HepG2 (cell line): ENCODE measurements around the gene TSHZ2. TPM values are rescaled to one million over a fixed set of nuclear protein-coding genes. Genes with fewer than 3 reads are reported as not detected.

Experiments used
- ATAC-seq: fragments of 200-7000 bp; cut with Tn5 transposase; 3 replicates; pipeline ENCODE4 v1.9.1; 2020; ENCODE audit warnings: mild to moderate bottlenecking, moderate library complexity
- BruUV-seq: library from RNA; stranded (reverse); fragments of 400-500 nt; replicated peaks from 2 replicates; lab custom pipeline; 2021; lab: Mats Ljungman, UMichigan
- CTCF ChIA-PET: fragments of 300-600 bp; formaldehyde crosslinking; extraction: SDS; loops from one replicate; lab custom pipeline; 2021; ENCODE audit warnings: low total read pairs, inconsistent platforms, low intra/inter-chr PET ratio; lab: Yijun Ruan, JAX
- POLR2A ChIA-PET: fragments of 350-600 bp; sonication (Branson Sonifier 250); formaldehyde crosslinking; loops from one replicate; lab custom pipeline; 2020; ENCODE audit warnings: antibody characterized with exemption, inconsistent platforms; lab: Yijun Ruan, JAX
- DNase-seq: peaks from one replicate; pipeline ENCODE4 v3.0.0-alpha.2; 2015; ENCODE audit warnings: low spot score
- FAIRE-seq: peaks from 3 replicates; lab custom pipeline; 2011; peaks lifted over from hg19 to GRCh38; lab: Jason Lieb, UNC
- H2AFZ ChIP-seq: one replicate; pipeline ENCODE4 v1.6.1; 2011; ENCODE audit warnings: low read length, inconsistent platforms
- H3K27ac ChIP-seq: fragments of 300-600 bp; 3 replicates; pipeline ENCODE4 v1.8.0; 2011; ENCODE audit warnings: mixed run types, mild to moderate bottlenecking, mixed read lengths, low read length, inconsistent platforms; ENCODE audit not compliant: insufficient read depth; ENCODE audit errors: extremely low read length
- H3K27me3 ChIP-seq, 2 experiments: fragments of 200-600 bp in 1 of 2; 2 replicates in 1 of 2; 3 replicates in 1 of 2; pipeline versions ENCODE4 v1.6.0 to v1.8.0; 2011; ENCODE audit warnings: low read length in 2 of 2, mild to moderate bottlenecking in 2 of 2, moderate library complexity in 2 of 2, inconsistent platforms in 1 of 2; ENCODE audit not compliant: insufficient read depth in 2 of 2, control insufficient read depth in 1 of 2
- H3K36me3 ChIP-seq, 2 experiments: fragments of 200-600 bp in 1 of 2; replicated peaks in 1 of 2; 2 replicates in 1 of 2; 3 replicates in 1 of 2; pipeline versions ENCODE4 v1.5.1 to v1.8.0; 2011; ENCODE audit warnings: low read length in 2 of 2, inconsistent platforms in 1 of 2; ENCODE audit not compliant: insufficient read depth in 2 of 2, control insufficient read depth in 1 of 2
- H3K4me1 ChIP-seq: 2 replicates; pipeline ENCODE4 v1.5.1; 2012; ENCODE audit warnings: low read length, inconsistent platforms; ENCODE audit not compliant: insufficient read depth
- H3K4me2 ChIP-seq: 2 replicates; pipeline ENCODE4 v1.6.0; 2011; ENCODE audit warnings: low read depth, low read length, inconsistent platforms
- H3K4me3 ChIP-seq, 3 experiments: fragments of 200-600 bp in 1 of 3; sonication (generic), shearing (Covaris generic) in 1 of 3; replicated peaks in 1 of 3; 2 replicates each; pipeline ENCODE4 v1.5.1; 2011 to 2016; ENCODE audit warnings: low read length in 3 of 3, inconsistent platforms in 2 of 3, low read depth in 2 of 3, mild to moderate bottlenecking in 2 of 3, control low read depth in 1 of 3, mixed read lengths in 1 of 3; ENCODE audit not compliant: insufficient read depth in 1 of 3
- H3K79me2 ChIP-seq: one replicate; pipeline ENCODE4 v1.6.1; 2011; ENCODE audit warnings: low read length, inconsistent platforms; ENCODE audit not compliant: insufficient read depth
- H3K9ac ChIP-seq: 2 replicates; pipeline ENCODE4 v1.6.0; 2011; ENCODE audit warnings: mild to moderate bottlenecking, low read depth, low read length, inconsistent platforms; ENCODE audit not compliant: insufficient read depth
- H3K9me3 ChIP-seq: 2 replicates; pipeline ENCODE4 v1.5.1; 2012; ENCODE audit warnings: mild to moderate bottlenecking, low read length
- H4K20me1 ChIP-seq: 2 replicates; pipeline ENCODE4 v1.6.0; 2011; ENCODE audit warnings: inconsistent platforms, mild to moderate bottlenecking, low read length, moderate library complexity; ENCODE audit not compliant: insufficient read depth
- AGO1 ChIP-seq: fragments of 200-400 bp; formaldehyde crosslinking; IDR thresholded peaks from 2 replicates; pipeline ENCODE4 v1.6.1; 2017; ENCODE audit warnings: mild to moderate bottlenecking, low read depth, low read length, moderate library complexity; ENCODE audit not compliant: poor library complexity, severe bottlenecking
- AKNA ChIP-seq: sonication (generic); formaldehyde crosslinking; IDR thresholded peaks from 2 replicates; pipeline ENCODE4 v1.4.0; 2020; ENCODE audit warnings: missing genetic modification reagents, borderline replicate concordance
- ZMAT5 ChIP-seq: sonication (generic); formaldehyde crosslinking; IDR thresholded peaks from 2 replicates; pipeline ENCODE4 v1.5.0; 2020; ENCODE audit warnings: mild to moderate bottlenecking, low read depth, missing genetic modification reagents, borderline replicate concordance
- ZNF138 ChIP-seq: sonication (generic); formaldehyde crosslinking; IDR thresholded peaks from 2 replicates; pipeline ENCODE4 v1.5.0; 2020; ENCODE audit warnings: mild to moderate bottlenecking, low read depth, missing genetic modification reagents
- ZNF264 ChIP-seq: sonication (generic); formaldehyde crosslinking; IDR thresholded peaks from 2 replicates; pipeline ENCODE4 v1.4.0; 2020; ENCODE audit warnings: missing genetic modification reagents
- ZNF33B ChIP-seq: sonication (generic); formaldehyde crosslinking; IDR thresholded peaks from 2 replicates; pipeline ENCODE4 v1.5.1; 2020; ENCODE audit warnings: mild to moderate bottlenecking, missing genetic modification reagents
- WGBS: methylation state at CpG from one replicate; pipeline ENCODE4 v1.1.6; 2017; ENCODE audit warnings: low lambda C conversion rate; 5-methylcytosine and 5-hydroxymethylcytosine counted together
- in situ Hi-C: cut with HindIII; loops from 2 replicates; pipeline ENCODE4 v1.10.0; 2017; ENCODE audit warnings: low pct_unique_long_range_greater_than_20kb; ENCODE audit not compliant: extremely low pct_ligation_motif_present
- intact Hi-C: fragments of 100-400 bp; cut with micrococcal nuclease; formaldehyde crosslinking; loops from one replicate; pipeline ENCODE4 v1.10.0; 2022; ENCODE audit not compliant: unreplicated experiment
- polyA plus RNA-seq, 8 experiments: library from polyadenylated mRNA; depleted of rRNA in 3 of 8; stranded (reverse) in 7 of 8; unstranded in 1 of 8; fragments of >200 nt; fragmentation: Illumina TruSeq in 4 of 8; extraction: Trizol in 4 of 8; gene quantifications; 2 replicates each; pipeline versions ENCODE4 v1.2.1 to v1.2.3, GENCODE V29; 2011 to 2016; ENCODE audit warnings: low read depth in 4 of 8, missing spikeins in 1 of 8, mixed read lengths in 1 of 8; ENCODE audit not compliant: insufficient read depth in 1 of 8
- total RNA-seq, 5 experiments: library from RNA; depleted of rRNA; stranded (reverse); fragments of >200 nt; fragmentation: Illumina TruSeq; extraction: Trizol; gene quantifications; 2 replicates each; pipeline ENCODE4 v1.2.3, GENCODE V29; 2016; ENCODE audit warnings: low read depth in 1 of 5

TSHZ2 gene
- total and polyA plus RNA-seq, 2 of the 13 experiments (the other 11 are each of a cell fraction or from before 2014, with no cell fraction given) = 0.01 TPM; not detected in 1

GRCh38 chr20:52999040-52999439, 26.9 kb downstream of the TSHZ2 start:
- intact Hi-C loops (no loop called here), in situ Hi-C loops (no loop called here)
- no peak for ATAC-seq
- Histone ChIP-seq H3K27ac (no peak overlapping the region), H3K4me1 (no peaks in the 10 kb centered on the region), H4K20me1 (no peaks in the 10 kb centered on the region), H3K9ac (no peak overlapping the region), H3K79me2 (no peaks in the 10 kb centered on the region), H3K27me3 (no peaks in the 10 kb centered on the region), H3K4me2 (no peak overlapping the region), H3K36me3 (no peaks in the 10 kb centered on the region), H3K4me3 (no peak overlapping the region), H3K9me3 (no peaks in the 10 kb centered on the region), H2AFZ (no peak overlapping the region)
- no TSS peak for BruUV-seq
- ChIA-PET CTCF (no interaction called here), POLR2A (no interaction called here)
- FAIRE-seq = no peak
- WGBS = 38% methylated on average over 2 of the region's 2 CpGs
- DNase-seq = no peak
- no peak for TF ChIP-seq ZMAT5
- TF ChIP-seq AGO1 = no peak
- TF ChIP-seq ZNF264 (CRISPR knock-in tag) = no peak
- no peak for TF ChIP-seq ZNF138

- ATAC-seq (no peak), FAIRE-seq (no peak), DNase-seq (no peak)
- Histone ChIP-seq H3K27ac (no peak overlapping the region), H3K79me2 (no peaks in the 10 kb centered on the region), H3K36me3 (no peaks in the 10 kb centered on the region), H3K4me2 (no peak overlapping the region), H3K9ac (no peak overlapping the region), H3K27me3 (no peaks in the 10 kb centered on the region), H4K20me1 (no peaks in the 10 kb centered on the region), H3K4me1 (no peaks in the 10 kb centered on the region), H2AFZ (no peak overlapping the region), H3K9me3 (no peaks in the 10 kb centered on the region), H3K4me3 (no peak overlapping the region)
- intact Hi-C loops = no loop called here
- TF ChIP-seq AKNA (CRISPR knock-in tag) (no peak), ZNF33B (no peak)
- ChIA-PET POLR2A (no interaction called here), CTCF (no interaction called here)
- no TSS peak for BruUV-seq
- in situ Hi-C loops = no loop called here
- WGBS = 29% methylated on average over 9 of the region's 9 CpGs
These were observed 29.5 kb downstream of the TSHZ2 start for GRCh38 chr20:53001498-53002301.
